Neural progenitor cell (in vitro differentiated cells): ENCODE measurements around the gene PPFIA2. TPM values are rescaled to one million over a fixed set of nuclear protein-coding genes. Genes with fewer than 3 reads are reported as not detected.

Source experiments
- DNase-seq: peaks from one replicate; pipeline ENCODE4 v3.0.0-alpha.2; 2016; ENCODE audit warnings: low spot score
- H2AFZ ChIP-seq: fragments of 200-600 bp; sonication (generic); replicated peaks from 2 replicates; pipeline ENCODE4 v1.6.1; 2016; ENCODE audit warnings: antibody characterized with exemption
- H3F3A ChIP-seq: fragments of 200-600 bp; sonication (generic); 2 replicates; pipeline ENCODE4 v1.6.1; 2016; ENCODE audit warnings: antibody characterized with exemption, low read depth
- H3K27ac ChIP-seq: fragments of 200-600 bp; sonication (generic); 2 replicates; pipeline ENCODE4 v1.5.1; 2016; ENCODE audit warnings: mild to moderate bottlenecking
- H3K27me3 ChIP-seq: fragments of 200-600 bp; sonication (generic); 2 replicates; pipeline ENCODE4 v1.6.1; 2016; ENCODE audit warnings: mild to moderate bottlenecking, moderate library complexity
- H3K36me3 ChIP-seq: fragments of 200-600 bp; sonication (generic); 2 replicates; pipeline ENCODE4 v1.5.1; 2016
- H3K4me1 ChIP-seq: fragments of 200-600 bp; sonication (generic); 2 replicates; pipeline ENCODE4 v1.6.1; 2016; ENCODE audit warnings: mixed run types
- H3K4me2 ChIP-seq: fragments of 200-600 bp; sonication (generic); 2 replicates; pipeline ENCODE4 v1.6.1; 2016
- H3K4me3 ChIP-seq: fragments of 200-600 bp; sonication (generic); 2 replicates; pipeline ENCODE4 v1.5.1; 2016
- H3K79me2 ChIP-seq: fragments of 200-600 bp; sonication (generic); 2 replicates; pipeline ENCODE4 v1.6.1; 2016; ENCODE audit warnings: low read depth
- H3K9ac ChIP-seq: fragments of 200-600 bp; sonication (generic); 2 replicates; pipeline ENCODE4 v1.6.1; 2016
- H3K9me3 ChIP-seq: fragments of 200-600 bp; sonication (generic); 2 replicates; pipeline ENCODE4 v1.5.1; 2016; ENCODE audit warnings: low read depth
- H4K20me1 ChIP-seq: fragments of 200-600 bp; sonication (generic); 2 replicates; pipeline ENCODE4 v1.6.1; 2016; ENCODE audit warnings: low read depth
- H3K27ac Mint-ChIP-seq: 3 replicates; pipeline ENCODE4 v1.8.0; 2021; ENCODE audit warnings: mixed read lengths
- H3K27me3 Mint-ChIP-seq: 2 replicates; pipeline ENCODE4 v1.8.0; 2022; ENCODE audit warnings: low read depth, mild to moderate bottlenecking, inconsistent platforms, moderate library complexity, mixed read lengths; ENCODE audit not compliant: insufficient read depth
- H3K36me3 Mint-ChIP-seq: 3 replicates; pipeline ENCODE4 v1.8.0; 2021; ENCODE audit warnings: mixed read lengths
- H3K4me1 Mint-ChIP-seq: 3 replicates; pipeline ENCODE4 v1.8.0; 2021; ENCODE audit warnings: mixed read lengths
- H3K4me3 Mint-ChIP-seq: 3 replicates; pipeline ENCODE4 v1.8.0; 2021; ENCODE audit warnings: mild to moderate bottlenecking, moderate library complexity, mixed read lengths
- H3K9me3 Mint-ChIP-seq: 3 replicates; pipeline ENCODE4 v1.8.0; 2020; ENCODE audit warnings: mixed read lengths
- EZH2 ChIP-seq: fragments of 200-600 bp; sonication (generic); IDR thresholded peaks from 2 replicates; pipeline ENCODE4 v1.6.1; 2017; ENCODE audit warnings: antibody characterized with exemption, mild to moderate bottlenecking, moderate library complexity
- EZH2phosphoT487 ChIP-seq: fragments of 200-600 bp; sonication (generic); IDR thresholded peaks from 2 replicates; pipeline ENCODE4 v1.6.1; 2017; ENCODE audit warnings: antibody characterized with exemption
- total RNA-seq: library from RNA; depleted of rRNA; stranded (reverse); fragments of >200 nt; gene quantifications from 2 replicates; pipeline ENCODE4 v1.2.3, GENCODE V29; 2015; ENCODE audit warnings: low replicate concordance
- TF ChIP-seq, protein P1 (sequence below): fragments of 200-600 bp; sonication (generic); IDR thresholded peaks from 2 replicates; pipeline ENCODE4 v1.5.1; 2017; ENCODE audit warnings: antibody characterized with exemption, mild to moderate bottlenecking

PPFIA2 gene
- total RNA-seq, 1 donor from 2014 or later = 1.4 TPM

DNA sequence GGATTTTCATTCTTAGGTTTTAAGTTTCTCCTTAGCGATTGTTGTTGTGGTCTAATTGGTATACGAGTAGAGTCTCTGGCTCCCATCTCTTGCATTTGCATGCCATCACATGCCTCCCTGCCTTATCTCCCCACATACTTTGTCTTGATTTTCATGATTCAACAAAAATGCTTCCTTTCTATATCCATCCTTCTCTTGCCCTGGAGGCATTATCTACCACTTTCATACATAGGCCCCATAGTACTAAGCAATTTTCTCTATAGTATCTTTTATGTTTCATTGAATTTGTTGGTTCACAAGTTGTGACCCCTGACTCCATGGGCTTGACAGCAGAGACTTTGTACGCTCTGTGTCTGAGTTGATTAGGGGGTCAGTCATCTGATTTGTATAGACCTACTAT lies 455.2 kb downstream of the PPFIA2 start:
- no peaks in the 10 kb centered on the region for H3K4me1 Mint-ChIP-seq
- H3K36me3 Mint-ChIP-seq = no peaks in the 10 kb centered on the region
- Histone ChIP-seq H3K9ac (no peak overlapping the region), H3K9me3 (no peaks in the 10 kb centered on the region), H3K79me2 (no peaks in the 10 kb centered on the region), H2AFZ (no peak overlapping the region), H3K4me3 (no peak overlapping the region), H3K27me3 (no peaks in the 10 kb centered on the region), H4K20me1 (no peaks in the 10 kb centered on the region), H3K4me2 (no peak overlapping the region), H3K36me3 (no peaks in the 10 kb centered on the region), H3K4me1 (no peaks in the 10 kb centered on the region), H3F3A (no peaks in the 10 kb centered on the region), H3K27ac (no peak overlapping the region)
- DNase-seq = no peak
- no peak overlapping the region for H3K27ac Mint-ChIP-seq
- TF ChIP-seq, protein P1, sequence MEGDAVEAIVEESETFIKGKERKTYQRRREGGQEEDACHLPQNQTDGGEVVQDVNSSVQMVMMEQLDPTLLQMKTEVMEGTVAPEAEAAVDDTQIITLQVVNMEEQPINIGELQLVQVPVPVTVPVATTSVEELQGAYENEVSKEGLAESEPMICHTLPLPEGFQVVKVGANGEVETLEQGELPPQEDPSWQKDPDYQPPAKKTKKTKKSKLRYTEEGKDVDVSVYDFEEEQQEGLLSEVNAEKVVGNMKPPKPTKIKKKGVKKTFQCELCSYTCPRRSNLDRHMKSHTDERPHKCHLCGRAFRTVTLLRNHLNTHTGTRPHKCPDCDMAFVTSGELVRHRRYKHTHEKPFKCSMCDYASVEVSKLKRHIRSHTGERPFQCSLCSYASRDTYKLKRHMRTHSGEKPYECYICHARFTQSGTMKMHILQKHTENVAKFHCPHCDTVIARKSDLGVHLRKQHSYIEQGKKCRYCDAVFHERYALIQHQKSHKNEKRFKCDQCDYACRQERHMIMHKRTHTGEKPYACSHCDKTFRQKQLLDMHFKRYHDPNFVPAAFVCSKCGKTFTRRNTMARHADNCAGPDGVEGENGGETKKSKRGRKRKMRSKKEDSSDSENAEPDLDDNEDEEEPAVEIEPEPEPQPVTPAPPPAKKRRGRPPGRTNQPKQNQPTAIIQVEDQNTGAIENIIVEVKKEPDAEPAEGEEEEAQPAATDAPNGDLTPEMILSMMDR = no peak
- TF ChIP-seq EZH2 = no peak
- TF ChIP-seq EZH2phosphoT487 = no peak
- H3K9me3 Mint-ChIP-seq = no peaks in the 10 kb centered on the region
- H3K4me3 Mint-ChIP-seq = no peak overlapping the region
- H3K27me3 Mint-ChIP-seq = no peaks in the 10 kb centered on the region

GRCh38 chr12:81300454-81300853 lies 458.7 kb downstream of the PPFIA2 start:
- Mint-ChIP-seq H3K9me3 (no peaks in the 10 kb centered on the region), H3K27me3 (peaks cover 2% of the 10 kb centered on the region), H3K27ac (no peak overlapping the region), H3K36me3 (no peaks in the 10 kb centered on the region), H3K4me3 (no peak overlapping the region), H3K4me1 (peaks cover 22% of the 10 kb centered on the region)
- Histone ChIP-seq H3K27ac (no peak overlapping the region), H3K4me2 (no peak overlapping the region), H3K9ac (no peak overlapping the region), H3K27me3 (no peaks in the 10 kb centered on the region), H3K4me3 (no peak overlapping the region), H3K9me3 (no peaks in the 10 kb centered on the region), H3K36me3 (no peaks in the 10 kb centered on the region), H3K4me1 (no peaks in the 10 kb centered on the region), H3F3A (no peaks in the 10 kb centered on the region), H4K20me1 (no peaks in the 10 kb centered on the region), H3K79me2 (no peaks in the 10 kb centered on the region), H2AFZ (no peak overlapping the region)
- DNase-seq = peak; percentile 9
- TF ChIP-seq EZH2phosphoT487 = no peak
- TF ChIP-seq, protein P1 = no peak
- no peak for TF ChIP-seq EZH2

GRCh38 chr12:81297601-81298000 lies 461.5 kb downstream of the PPFIA2 start:
- H3K9me3 Mint-ChIP-seq = no peaks in the 10 kb centered on the region
- H3K79me2 ChIP-seq = no peaks in the 10 kb centered on the region
- H3K9ac ChIP-seq = no peak overlapping the region
- no peak overlapping the region for H3K27ac ChIP-seq
- H4K20me1 ChIP-seq = no peaks in the 10 kb centered on the region
- no peaks in the 10 kb centered on the region for H3K36me3 ChIP-seq
- TF ChIP-seq EZH2 (no peak), EZH2phosphoT487 (no peak)
- TF ChIP-seq, protein P1 = no peak
- H3K27me3 Mint-ChIP-seq = peaks cover 2% of the 10 kb centered on the region
- H3K9me3 ChIP-seq = no peaks in the 10 kb centered on the region
- H3K4me1 Mint-ChIP-seq = peaks cover 22% of the 10 kb centered on the region
- H2AFZ ChIP-seq = no peak overlapping the region
- no peaks in the 10 kb centered on the region for H3K4me1 ChIP-seq
- H3F3A ChIP-seq = no peaks in the 10 kb centered on the region
- no peaks in the 10 kb centered on the region for H3K27me3 ChIP-seq
- H3K4me2 ChIP-seq = no peak overlapping the region
- H3K27ac Mint-ChIP-seq = no peak overlapping the region
- no peak for DNase-seq
- no peak overlapping the region for H3K4me3 Mint-ChIP-seq
- H3K36me3 Mint-ChIP-seq = no peaks in the 10 kb centered on the region
- H3K4me3 ChIP-seq = no peak overlapping the region
